ENCODE measurements around the gene OPN3. TPM values are rescaled to one million over a fixed set of nuclear protein-coding genes. Genes with fewer than 3 reads are reported as not detected.

Gene OPN3
- total and polyA plus RNA-seq, 12 donors: 4.1 to 42.9 (median 9.7) TPM

DNA sequence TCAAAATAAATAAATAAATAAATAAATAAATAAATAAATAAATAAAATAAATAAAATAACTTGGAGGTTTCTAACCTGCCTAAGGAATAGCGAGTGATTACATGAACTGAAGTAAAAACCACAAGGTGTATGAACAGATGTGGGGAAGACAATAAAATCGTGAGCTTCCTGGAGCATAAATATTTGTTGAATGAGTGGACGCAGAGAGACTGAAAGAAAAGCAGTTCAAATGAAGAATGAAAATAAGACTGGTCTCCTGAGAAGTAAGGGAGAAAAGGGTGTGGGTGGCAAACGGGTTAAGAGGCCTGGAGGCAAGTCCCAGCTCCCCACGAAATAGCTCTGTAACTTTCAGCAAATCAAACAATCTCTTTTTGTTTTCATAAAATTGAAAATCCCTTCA, 33.6 kb downstream of the OPN3 start:
- Histone ChIP-seq H3K36me3 (replicated peaks in 1 of 2) (no peaks in the 10 kb centered on the region), H3K9me3 (replicated peaks in 1 of 3) (no peaks in the 10 kb centered on the region), H3K4me3 (no peak overlapping the region), H3K4me1 (replicated peaks in 1 of 2) (peaks cover 0 to 5% of the 10 kb centered on the region in 2 donors), H3K27ac (no peak overlapping the region), H3K27me3 (no peaks in the 10 kb centered on the region)
- WGBS, 4 donors: 83 to 94% (median 91%) methylated on average over 5 of the region's 5 CpGs
- TF ChIP-seq POLR2A (IDR thresholded peaks at IDR 0.05): no peak
- TF ChIP-seq, protein P1, sequence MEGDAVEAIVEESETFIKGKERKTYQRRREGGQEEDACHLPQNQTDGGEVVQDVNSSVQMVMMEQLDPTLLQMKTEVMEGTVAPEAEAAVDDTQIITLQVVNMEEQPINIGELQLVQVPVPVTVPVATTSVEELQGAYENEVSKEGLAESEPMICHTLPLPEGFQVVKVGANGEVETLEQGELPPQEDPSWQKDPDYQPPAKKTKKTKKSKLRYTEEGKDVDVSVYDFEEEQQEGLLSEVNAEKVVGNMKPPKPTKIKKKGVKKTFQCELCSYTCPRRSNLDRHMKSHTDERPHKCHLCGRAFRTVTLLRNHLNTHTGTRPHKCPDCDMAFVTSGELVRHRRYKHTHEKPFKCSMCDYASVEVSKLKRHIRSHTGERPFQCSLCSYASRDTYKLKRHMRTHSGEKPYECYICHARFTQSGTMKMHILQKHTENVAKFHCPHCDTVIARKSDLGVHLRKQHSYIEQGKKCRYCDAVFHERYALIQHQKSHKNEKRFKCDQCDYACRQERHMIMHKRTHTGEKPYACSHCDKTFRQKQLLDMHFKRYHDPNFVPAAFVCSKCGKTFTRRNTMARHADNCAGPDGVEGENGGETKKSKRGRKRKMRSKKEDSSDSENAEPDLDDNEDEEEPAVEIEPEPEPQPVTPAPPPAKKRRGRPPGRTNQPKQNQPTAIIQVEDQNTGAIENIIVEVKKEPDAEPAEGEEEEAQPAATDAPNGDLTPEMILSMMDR (IDR thresholded peaks at IDR 0.05): no peak
- intact Hi-C loops (cut with DNase I): no loop called here
- no peak for DNase-seq

DNA sequence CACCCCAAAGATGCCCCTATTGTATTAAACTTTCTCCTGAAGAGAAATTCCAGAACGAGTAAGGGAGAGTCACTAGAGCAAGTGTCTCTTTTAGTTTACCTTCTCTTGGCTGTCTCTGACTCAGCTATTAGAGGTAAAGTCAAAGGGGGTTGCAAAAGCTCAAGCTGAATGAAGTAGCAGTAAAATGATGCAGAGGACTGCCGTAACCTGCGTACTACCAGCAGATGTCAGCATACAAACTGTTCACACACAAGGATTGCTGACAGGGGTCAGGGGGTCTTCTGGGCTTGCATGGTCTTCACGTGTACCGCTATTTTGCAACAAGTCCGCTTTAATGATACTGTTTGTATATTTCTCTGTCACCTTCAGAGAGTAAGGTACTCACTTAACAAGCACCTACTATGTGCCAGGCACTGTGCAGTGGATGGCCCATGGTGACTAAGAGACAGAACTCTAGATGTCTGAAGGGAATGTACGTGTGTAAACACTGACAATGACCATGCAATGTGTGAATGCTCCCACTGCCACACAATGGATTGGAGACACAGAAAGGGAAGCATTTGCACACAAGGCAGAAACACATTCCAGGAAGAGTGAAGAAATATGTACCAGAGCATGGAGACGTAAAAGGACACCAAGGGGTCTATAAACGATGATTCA, 34.9 kb downstream of the OPN3 start:
- Histone ChIP-seq H3K36me3 (replicated peaks in 1 of 2) (no peaks in the 10 kb centered on the region), H3K4me1 (replicated peaks in 1 of 2) (no peaks in the 10 kb centered on the region), H3K27me3 (no peaks in the 10 kb centered on the region), H3K9me3 (replicated peaks in 1 of 3) (no peaks in the 10 kb centered on the region), H3K27ac (no peak overlapping the region), H3K4me3 (no peak overlapping the region)
- 76 to 82% (median 79%) methylated on average over 9 of the region's 9 CpGs for WGBS, 4 donors
- intact Hi-C loops (cut with DNase I): no loop called here
- DNase-seq: no peak
- TF ChIP-seq POLR2A (IDR thresholded peaks at IDR 0.05): no peak
- TF ChIP-seq, protein P1 (IDR thresholded peaks at IDR 0.05): no peak

DNA sequence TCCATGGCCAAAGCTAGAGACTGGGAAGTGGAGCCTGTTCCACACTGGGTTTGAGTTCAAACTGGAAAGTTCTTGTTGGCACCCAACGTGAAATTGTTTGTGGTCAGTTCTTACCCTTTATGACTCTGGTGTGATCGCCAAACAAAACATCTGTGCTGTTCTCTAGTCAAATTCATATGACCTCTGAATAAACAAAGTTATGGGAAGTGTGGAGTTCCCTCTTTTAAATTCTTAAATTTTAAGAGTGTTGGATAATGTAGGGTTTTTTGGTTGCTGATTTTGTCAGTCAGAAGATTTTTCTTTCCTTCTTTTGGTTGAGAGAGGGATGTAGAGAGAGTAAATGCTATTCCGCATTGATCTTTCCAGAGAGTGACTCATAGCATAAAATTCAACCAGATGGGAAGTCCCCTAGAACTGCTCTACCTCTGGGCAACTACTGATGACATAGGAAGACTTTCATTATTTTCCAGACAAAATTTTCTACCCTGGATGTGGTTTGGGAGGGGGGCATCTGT, 36.4 kb downstream of the OPN3 start:
- Histone ChIP-seq H3K36me3 (replicated peaks in 1 of 2) (no peaks in the 10 kb centered on the region), H3K4me3 (no peak overlapping the region), H3K27ac (peak overlapping the region in 2 of 5 donors; percentile 7 to 47), H3K4me1 (replicated peaks in 1 of 2) (no peaks in the 10 kb centered on the region), H3K9me3 (replicated peaks in 1 of 3) (no peaks in the 10 kb centered on the region), H3K27me3 (no peaks in the 10 kb centered on the region)
- TF ChIP-seq, protein P1 (IDR thresholded peaks at IDR 0.05): no peak
- no peak for TF ChIP-seq POLR2A (IDR thresholded peaks at IDR 0.05)
- WGBS, 4 donors: 71 to 79% (median 74%) methylated on average over 3 of the region's 3 CpGs
- DNase-seq: peak in 2 of 7 donors; percentile 23 to 27
- intact Hi-C loops (cut with DNase I): no loop called here

DNA sequence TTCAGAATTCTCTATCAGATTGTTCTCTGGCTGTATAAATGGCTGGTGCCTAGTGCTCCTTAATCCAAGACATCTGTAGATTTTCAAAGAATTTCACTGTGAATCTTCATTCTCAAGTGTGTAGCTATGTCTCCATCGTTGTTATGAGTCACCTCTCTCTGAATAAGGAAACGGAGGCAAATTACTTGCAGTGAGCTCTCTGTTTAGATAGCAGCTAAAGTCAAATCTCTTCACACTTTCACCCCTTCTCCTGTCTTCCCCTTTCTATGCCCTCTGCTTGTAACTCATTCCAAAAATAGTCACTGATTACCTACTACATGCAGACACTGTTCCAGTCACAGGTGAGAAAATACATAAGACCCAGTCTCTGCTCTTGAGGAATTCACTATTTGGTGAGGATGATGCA, 39.7 kb downstream of the OPN3 start:
- 52 to 82% (median 62%) methylated on average over 2 of the region's 2 CpGs for WGBS, 4 donors
- no peak for TF ChIP-seq POLR2A (IDR thresholded peaks at IDR 0.05)
- TF ChIP-seq, protein P1 (IDR thresholded peaks at IDR 0.05): no peak
- Histone ChIP-seq H3K27me3 (no peaks in the 10 kb centered on the region), H3K36me3 (replicated peaks in 1 of 2) (no peaks in the 10 kb centered on the region), H3K27ac (no peak overlapping the region), H3K9me3 (replicated peaks in 1 of 3) (no peaks in the 10 kb centered on the region), H3K4me3 (no peak overlapping the region), H3K4me1 (replicated peaks in 1 of 2) (no peaks in the 10 kb centered on the region)
- DNase-seq: no peak
- intact Hi-C loops (cut with DNase I): no loop called here
